Peyer's patch (tissue), 4 donors: ENCODE results near the gene PCBP3.

Experiments used
- POLR2A ChIP-seq, 2 donors: fragments of 450-650 bp; IDR thresholded peaks; one replicate each; pipeline ENCODE4 v1.5.1; 2017; ENCODE audit warnings: antibody characterized with exemption in 2 of 2, mild to moderate bottlenecking in 2 of 2, moderate library complexity in 2 of 2
- TF ChIP-seq, protein P1 (sequence below), 6 experiments: fragments of 450-650 bp in 4 of 6; fragments of 200-600 bp in 2 of 6; sonication (generic) in 1 of 6; IDR thresholded peaks; one replicate each; pipeline ENCODE4 v1.5.1; 2017 to 2019; ENCODE audit warnings: antibody characterized with exemption in 6 of 6, mild to moderate bottlenecking in 3 of 6, moderate library complexity in 1 of 6

DNA sequence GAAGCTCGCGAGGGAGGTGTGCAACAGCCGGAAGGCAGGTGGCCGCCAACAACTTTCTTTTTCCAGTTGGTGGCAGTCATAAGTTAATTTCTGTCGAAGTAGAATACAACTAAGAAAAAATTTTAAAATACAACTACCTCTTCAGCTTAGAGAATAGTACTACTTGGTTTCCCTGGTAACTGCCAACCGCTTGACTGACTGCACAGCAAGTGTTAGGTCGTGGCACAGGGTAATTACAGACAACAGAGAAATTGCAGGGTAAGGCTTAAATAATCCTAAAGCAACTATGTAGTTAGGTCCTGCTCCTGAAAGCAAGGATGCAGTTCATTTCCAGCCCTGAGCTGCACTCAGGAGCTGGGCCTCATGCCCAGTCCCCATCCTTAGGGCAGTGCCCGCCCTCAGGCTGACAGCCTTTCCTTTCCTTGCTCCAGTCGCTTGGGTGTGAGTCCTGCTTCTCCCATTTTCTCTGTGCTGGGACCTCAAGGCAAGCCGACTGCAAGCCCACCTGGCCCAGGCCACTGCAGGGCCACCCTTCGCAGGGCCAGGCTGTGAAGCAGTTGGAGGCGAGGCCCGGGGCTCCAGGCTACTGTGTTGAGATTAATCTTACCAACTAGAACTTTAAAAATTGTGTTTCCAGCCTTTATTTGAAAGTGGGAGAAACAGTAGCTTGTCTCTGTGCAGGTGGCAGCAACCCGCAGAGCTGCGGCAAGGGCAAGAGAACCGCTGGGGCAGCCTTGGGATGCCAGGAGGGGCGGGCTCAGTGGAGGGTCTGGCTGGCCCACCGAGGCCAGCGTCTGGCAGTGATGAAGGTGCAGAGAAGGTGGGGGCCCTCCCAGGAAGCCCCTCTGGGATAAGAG is 148.3 kb downstream of the PCBP3 start:
- TF ChIP-seq, protein P1, sequence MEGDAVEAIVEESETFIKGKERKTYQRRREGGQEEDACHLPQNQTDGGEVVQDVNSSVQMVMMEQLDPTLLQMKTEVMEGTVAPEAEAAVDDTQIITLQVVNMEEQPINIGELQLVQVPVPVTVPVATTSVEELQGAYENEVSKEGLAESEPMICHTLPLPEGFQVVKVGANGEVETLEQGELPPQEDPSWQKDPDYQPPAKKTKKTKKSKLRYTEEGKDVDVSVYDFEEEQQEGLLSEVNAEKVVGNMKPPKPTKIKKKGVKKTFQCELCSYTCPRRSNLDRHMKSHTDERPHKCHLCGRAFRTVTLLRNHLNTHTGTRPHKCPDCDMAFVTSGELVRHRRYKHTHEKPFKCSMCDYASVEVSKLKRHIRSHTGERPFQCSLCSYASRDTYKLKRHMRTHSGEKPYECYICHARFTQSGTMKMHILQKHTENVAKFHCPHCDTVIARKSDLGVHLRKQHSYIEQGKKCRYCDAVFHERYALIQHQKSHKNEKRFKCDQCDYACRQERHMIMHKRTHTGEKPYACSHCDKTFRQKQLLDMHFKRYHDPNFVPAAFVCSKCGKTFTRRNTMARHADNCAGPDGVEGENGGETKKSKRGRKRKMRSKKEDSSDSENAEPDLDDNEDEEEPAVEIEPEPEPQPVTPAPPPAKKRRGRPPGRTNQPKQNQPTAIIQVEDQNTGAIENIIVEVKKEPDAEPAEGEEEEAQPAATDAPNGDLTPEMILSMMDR (IDR thresholded peaks at IDR 0.05) = no peak
- TF ChIP-seq POLR2A (IDR thresholded peaks at IDR 0.05) = no peak
